H1 (cell line): ENCODE data around the gene DDX4. TPM values are rescaled to one million over a fixed set of nuclear protein-coding genes. Genes with fewer than 3 reads are reported as not detected.

ENCODE experiments used
- CTCF ChIA-PET: fragments of 300-600 bp; sonication (Branson Sonifier 250); formaldehyde crosslinking; loops from one replicate; lab custom pipeline; 2021; ENCODE audit not compliant: partially characterized antibody; lab: Charles Lee
- POLR2A ChIA-PET: fragments of 300-600 bp; sonication (Branson Sonifier 250); formaldehyde crosslinking; loops from one replicate; lab custom pipeline; 2021; ENCODE audit warnings: inconsistent platforms; ENCODE audit not compliant: partially characterized antibody; lab: Charles Lee
- DNase-seq, 2 experiments: peaks; one replicate each; pipeline versions ENCODE4 v3.0.0 to v3.0.0-alpha.2; 2010 to 2022; ENCODE audit warnings: low spot score in 2 of 2, low read depth in 1 of 2, mixed read lengths in 1 of 2
- FAIRE-seq: peaks from 2 replicates; lab custom pipeline; 2011; peaks lifted over from hg19 to GRCh38; lab: Jason Lieb, UNC
- H2AFZ ChIP-seq: 2 replicates; pipeline ENCODE4 v1.8.1; 2012; ENCODE audit warnings: low read length, inconsistent platforms
- H2AK5ac ChIP-seq: 2 replicates; pipeline ENCODE4 v1.6.1; 2013; ENCODE audit warnings: low read depth, low read length
- H2BK120ac ChIP-seq: replicated peaks from 2 replicates; pipeline ENCODE3; 2013; ENCODE audit warnings: low read depth, low read length, inconsistent platforms
- H2BK12ac ChIP-seq: 2 replicates; pipeline ENCODE4 v1.6.1; 2013; ENCODE audit warnings: low read depth, low read length
- H2BK15ac ChIP-seq: 2 replicates; pipeline ENCODE4 v1.6.1; 2013; ENCODE audit warnings: low read length
- H2BK20ac ChIP-seq: 2 replicates; pipeline ENCODE4 v1.6.1; 2013; ENCODE audit warnings: low read length
- H2BK5ac ChIP-seq: 2 replicates; pipeline ENCODE4 v1.6.1; 2013; ENCODE audit warnings: low read depth, low read length
- H3K14ac ChIP-seq: 2 replicates; pipeline ENCODE4 v1.6.1; 2013; ENCODE audit warnings: inconsistent platforms; ENCODE audit not compliant: insufficient read length
- H3K18ac ChIP-seq: 2 replicates; pipeline ENCODE4 v1.6.1; 2013; ENCODE audit warnings: low read length; ENCODE audit errors: extremely low read depth
- H3K23ac ChIP-seq: 2 replicates; pipeline ENCODE4 v1.6.1; 2013; ENCODE audit warnings: inconsistent platforms; ENCODE audit not compliant: insufficient read length
- H3K23me2 ChIP-seq: 2 replicates; pipeline ENCODE4 v1.6.1; 2013; ENCODE audit warnings: low read depth, low read length
- H3K27ac ChIP-seq: 2 replicates; pipeline ENCODE4 v1.6.1; 2011; ENCODE audit warnings: low read depth, low read length, inconsistent platforms
- H3K27me3 ChIP-seq, 4 experiments: replicated peaks in 1 of 4; 1 replicate in 1 of 4; 2 replicates in 3 of 4; pipeline versions ENCODE4 v1.6.1 to v1.8.1; 2011 to 2013; ENCODE audit warnings: low read length in 3 of 4, mild to moderate bottlenecking in 3 of 4, inconsistent platforms in 2 of 4, mixed read lengths in 2 of 4, moderate library complexity in 1 of 4; ENCODE audit not compliant: control insufficient read depth in 3 of 4, insufficient read depth in 3 of 4; ENCODE audit errors: extremely low read depth in 1 of 4
- H3K36me3 ChIP-seq, 4 experiments: 2 replicates each; pipeline versions ENCODE4 v1.6.1 to v1.8.1; 2011 to 2013; ENCODE audit warnings: mild to moderate bottlenecking in 4 of 4, low read length in 3 of 4, moderate library complexity in 2 of 4, control low read depth in 1 of 4, inconsistent platforms in 1 of 4; ENCODE audit not compliant: insufficient read depth in 4 of 4, control insufficient read depth in 2 of 4
- H3K4ac ChIP-seq: replicated peaks from 2 replicates; pipeline ENCODE3; 2013; ENCODE audit warnings: low read length, low read depth, mixed read lengths, inconsistent platforms; ENCODE audit not compliant: insufficient read length
- H3K4me1 ChIP-seq, 4 experiments: replicated peaks in 1 of 4; 1 replicate in 1 of 4; 2 replicates in 3 of 4; pipeline versions ENCODE4 v1.6.1 to v1.8.1; 2011 to 2013; ENCODE audit warnings: low read length in 3 of 4, inconsistent platforms in 2 of 4, mixed read lengths in 1 of 4; ENCODE audit not compliant: insufficient read depth in 4 of 4, control insufficient read depth in 3 of 4
- H3K4me2 ChIP-seq, 2 experiments: 2 replicates each; pipeline versions ENCODE4 v1.6.1 to v1.8.1; 2011 to 2013; ENCODE audit warnings: low read depth in 2 of 2, low read length in 2 of 2, control low read depth in 1 of 2, inconsistent platforms in 1 of 2, mild to moderate bottlenecking in 1 of 2; ENCODE audit not compliant: insufficient read depth in 1 of 2
- H3K4me3 ChIP-seq, 4 experiments: fragments of 200-600, 300-600 bp in 1 of 4; sonication (generic), shearing (Covaris generic), sonication (Bioruptor Twin) in 1 of 4; 2 replicates each; pipeline versions ENCODE4 v1.5.1 to v1.8.1; 2011 to 2016; ENCODE audit warnings: low read length in 4 of 4, low read depth in 3 of 4, control low read depth in 2 of 4, inconsistent platforms in 2 of 4, mild to moderate bottlenecking in 2 of 4, mixed read lengths in 1 of 4, moderate library complexity in 1 of 4; ENCODE audit not compliant: insufficient read depth in 2 of 4; ENCODE audit errors: extremely low read depth in 1 of 4
- H3K56ac ChIP-seq: replicated peaks from 2 replicates; pipeline ENCODE3; 2013; ENCODE audit warnings: low read depth, mild to moderate bottlenecking, mixed read lengths, low read length, inconsistent platforms; ENCODE audit not compliant: insufficient read length
- H3K79me1 ChIP-seq: 2 replicates; pipeline ENCODE4 v1.6.1; 2013; ENCODE audit warnings: low read depth, low read length, control low read depth
- H3K79me2 ChIP-seq, 2 experiments: 2 replicates each; pipeline versions ENCODE4 v1.6.1 to v1.8.1; 2012 to 2013; ENCODE audit warnings: low read length in 2 of 2, mild to moderate bottlenecking in 2 of 2, inconsistent platforms in 1 of 2; ENCODE audit not compliant: insufficient read depth in 2 of 2, control insufficient read depth in 1 of 2
- H3K9ac ChIP-seq, 4 experiments: replicated peaks in 1 of 4; 1 replicate in 1 of 4; 2 replicates in 3 of 4; pipeline versions ENCODE4 v1.6.1 to v1.8.1; 2011 to 2013; ENCODE audit warnings: low read depth in 3 of 4, low read length in 3 of 4, control low read depth in 2 of 4, mild to moderate bottlenecking in 2 of 4, moderate library complexity in 2 of 4, inconsistent platforms in 1 of 4; ENCODE audit errors: extremely low read depth in 1 of 4
- H3K9me3 ChIP-seq, 2 experiments: 2 replicates each; pipeline versions ENCODE4 v1.6.1 to v1.8.1; 2012 to 2013; ENCODE audit warnings: mild to moderate bottlenecking in 2 of 2, moderate library complexity in 2 of 2, control low read depth in 1 of 2, inconsistent platforms in 1 of 2, low read depth in 1 of 2, low read length in 1 of 2, mixed read lengths in 1 of 2; ENCODE audit not compliant: insufficient read depth in 2 of 2
- H4K20me1 ChIP-seq, 2 experiments: replicated peaks in 1 of 2; 2 replicates each; pipeline versions ENCODE3 to v1.8.1; 2011 to 2013; ENCODE audit warnings: inconsistent platforms in 2 of 2, low read length in 2 of 2, mild to moderate bottlenecking in 1 of 2; ENCODE audit not compliant: insufficient read depth in 2 of 2, control insufficient read depth in 1 of 2
- H4K5ac ChIP-seq: 2 replicates; pipeline ENCODE4 v1.6.1; 2013; ENCODE audit warnings: low read length, low read depth, mixed read lengths, inconsistent platforms; ENCODE audit not compliant: insufficient read length
- H4K8ac ChIP-seq: 2 replicates; pipeline ENCODE4 v1.8.0; 2013; ENCODE audit warnings: mild to moderate bottlenecking, moderate library complexity, low read length, inconsistent platforms; ENCODE audit not compliant: insufficient read depth; ENCODE audit errors: extremely low read depth
- H4K91ac ChIP-seq: replicated peaks from 2 replicates; pipeline ENCODE3; 2013; ENCODE audit warnings: low read length, mixed read lengths, inconsistent platforms; ENCODE audit not compliant: insufficient read length
- EZH2 ChIP-seq: fragments of 200-600 bp; sonication (generic); IDR thresholded peaks from 2 replicates; pipeline ENCODE4 v1.7.1; 2012; ENCODE audit warnings: low read depth, mild to moderate bottlenecking, moderate library complexity, low read length, inconsistent platforms; ENCODE audit not compliant: severe bottlenecking
- JUN ChIP-seq: IDR thresholded peaks from 2 replicates; pipeline ENCODE4 v1.6.1; 2011; ENCODE audit warnings: low read depth, mild to moderate bottlenecking, improper control_type of control experiment, low read length
- SIN3A ChIP-seq, 2 experiments: IDR thresholded peaks in 1 of 2; conservative IDR thresholded peaks in 1 of 2; 2 replicates each; pipeline ENCODE4 v1.6.1; 2011 to 2012; ENCODE audit warnings: low read length in 2 of 2, improper control_type of control experiment in 1 of 2, low read depth in 1 of 2, mild to moderate bottlenecking in 1 of 2
- TBP ChIP-seq: IDR thresholded peaks from 2 replicates; pipeline ENCODE4 v1.6.1; 2011; ENCODE audit warnings: low read depth, low read length, improper control_type of control experiment
- TEAD4 ChIP-seq: IDR thresholded peaks from 2 replicates; pipeline ENCODE4 v1.6.1; 2012; ENCODE audit warnings: low read depth, low read length, inconsistent platforms, mixed read lengths
- WGBS, 2 experiments: shearing (Covaris generic) in 1 of 2; methylation state at CpG; one replicate each; pipeline versions ENCODE4 v1.1.6 to v1.1.7; 2013 to 2015; ENCODE audit warnings: low lambda C conversion rate in 2 of 2, mixed read lengths in 2 of 2, inconsistent platforms in 1 of 2, low coverage in 1 of 2, missing lambda C conversion rate in 1 of 2; ENCODE audit not compliant: insufficient replicate concordance in 2 of 2, insufficient coverage in 1 of 2, insufficient read length in 1 of 2; ENCODE audit errors: extremely low coverage in 1 of 2, missing lambda C conversion rate in 1 of 2; 5-methylcytosine and 5-hydroxymethylcytosine counted together
- polyA plus RNA-seq, 7 experiments: library from polyadenylated mRNA; depleted of rRNA in 3 of 7; stranded (reverse) in 5 of 7; unstranded in 2 of 7; fragments of >200 nt in 5 of 7; fragments of 200-250 nt in 2 of 7; gene quantifications; 1 replicate in 5 of 7; 2 replicates in 1 of 7; 4 replicates in 1 of 7; pipeline versions ENCODE4 v1.2.1 to v1.2.3, GENCODE V29; 2011 to 2013; ENCODE audit warnings: missing spikeins in 2 of 7, mixed read lengths in 2 of 7
- total RNA-seq: library from RNA; stranded (reverse); fragmentation: NEBNext Ultra II Directional; extraction: Animal tissue kit (Norgen Biotek cat#: 25700); gene quantifications from 2 replicates; pipeline ENCODE4 v1.2.1, GENCODE V29; 2021

Gene DDX4
- total and polyA plus RNA-seq, 2 of the 8 experiments (the other 6 are each of a cell fraction or from before 2014, with no cell fraction given), result 0.15 TPM; not detected in 1

GRCh38 chr5:55714749-55715148 is 23.1 kb upstream of the DDX4 start:
- peak overlapping the region; percentile 33; the same call in 1 of the 2 replicates for H2BK12ac ChIP-seq
- no peak overlapping the region for H4K91ac ChIP-seq
- H4K20me1 ChIP-seq, result no peaks in the 10 kb centered on the region
- H2BK5ac ChIP-seq, result no peak overlapping the region
- DNase-seq (no peak), FAIRE-seq (no peak)
- ChIA-PET CTCF (interaction anchor here (1.8 kb wide), 1 partner anchor 486 kb away, joined by 4 read pairs; no protein-coding TSS in a partner anchor), POLR2A (interaction anchor here (0.7 to 1.5 kb wide), 2 partner anchors 79 to 407 kb away, joined by 3 to 4 read pairs; partner anchors contain the start of gene MTREX)
- H3K4me1 ChIP-seq, result peaks cover 0 to 3% (median 0%) of the 10 kb centered on the region in 4 experiments; a peak in 2 of 7 replicates
- no peak overlapping the region for H3K14ac ChIP-seq
- no peak overlapping the region for H3K9ac ChIP-seq
- H2BK120ac ChIP-seq, result no peak overlapping the region
- no peak overlapping the region for H2AK5ac ChIP-seq
- peaks cover 0 to 6% of the 10 kb centered on the region in 2 experiments; a peak in 3 of 4 replicates for H3K79me2 ChIP-seq
- H3K23ac ChIP-seq, result no peak overlapping the region
- no peaks in the 10 kb centered on the region for H3K27me3 ChIP-seq
- no peak overlapping the region for H3K4ac ChIP-seq
- no peaks in the 10 kb centered on the region for H3K36me3 ChIP-seq
- H3K4me2 ChIP-seq, result no peak overlapping the region
- 0 out of 2 replicates have a peak, but pooled peaks cover 4% of the 10 kb centered on the region for H3K79me1 ChIP-seq
- no peak overlapping the region for H3K18ac ChIP-seq
- no peak overlapping the region for H4K5ac ChIP-seq
- 0 out of 4 replicates have a peak, but pooled peaks cover 0 to 6% of the 10 kb centered on the region in 2 experiments for H3K9me3 ChIP-seq
- H2AFZ ChIP-seq, result no peak overlapping the region
- no peak overlapping the region for H3K27ac ChIP-seq
- 94% methylated on average over 6 of the region's 6 CpGs; no CpG with 5 or more reads in 1 of the 2 experiments for WGBS, 2 experiments
- no peak overlapping the region for H3K56ac ChIP-seq
- H2BK20ac ChIP-seq, result no peak overlapping the region
- no peak overlapping the region for H2BK15ac ChIP-seq
- H3K23me2 ChIP-seq, result peaks cover 9% of the 10 kb centered on the region; the same call in 1 of the 2 replicates
- H3K4me3 ChIP-seq, result no peak overlapping the region
- no peak for TF ChIP-seq SIN3A (conservative IDR thresholded peaks at IDR 0.05 in 1 of 2, IDR thresholded peaks at IDR 0.05 in 1 of 2; ENCODE audit: low read depth in 1 of 2, low read length in 2 of 2)
- TF ChIP-seq TEAD4, result no peak
- TF ChIP-seq EZH2, result no peak
- TF ChIP-seq JUN, result no peak
- TF ChIP-seq TBP, result no peak
- H4K8ac ChIP-seq, result no peak overlapping the region
